ENCODE data around the gene CDH24. TPM values are rescaled to one million over a fixed set of nuclear protein-coding genes. Genes with fewer than 3 reads are reported as not detected.

CDH24 gene
- total and polyA plus RNA-seq, 9 of the 15 experiments (the other 6 are each of a cell fraction or from before 2014, with no cell fraction given): 0.04 to 16.2 (median 4.9) TPM

- no peak for TF ChIP-seq MGA (IDR thresholded peaks at IDR 0.05)
- no peak for TF ChIP-seq SIX5 (IDR thresholded peaks at IDR 0.05; ENCODE audit: borderline replicate concordance in 1 of 2, insufficient read depth in 1 of 2, low read depth in 1 of 2, low read length in 2 of 2)
- no peak; the same call in 1 of the 2 replicates for TF ChIP-seq TOE1 (IDR thresholded peaks at IDR 0.05; ENCODE audit: borderline replicate concordance)
- 0 out of 2 replicates have a peak, but pooled peaks have one; percentile 45 for TF ChIP-seq TOE1 (CRISPR knock-in tag; IDR thresholded peaks at IDR 0.05; ENCODE audit: borderline replicate concordance, low read depth)
- TF ChIP-seq GMEB1 (CRISPR knock-in tag; IDR thresholded peaks at IDR 0.05): 0 out of 2 replicates have a peak, but pooled peaks have one; percentile 31
- TF ChIP-seq POU5F1 (IDR thresholded peaks at IDR 0.05; ENCODE audit: borderline replicate concordance, low read depth, low read length, partially characterized antibody): no peak
- TF ChIP-seq ELF2 (CRISPR knock-in tag; IDR thresholded peaks at IDR 0.05): no peak
- 0 out of 4 replicates have a peak, but pooled peaks of 1 of the 2 experiments have one; percentile 12 for TF ChIP-seq RAD21 (CRISPR knock-in tag; conservative IDR thresholded peaks at IDR 0.05 in 1 of 2, IDR thresholded peaks at IDR 0.05 in 1 of 2)
- TF ChIP-seq ZNF174 (CRISPR knock-in tag; IDR thresholded peaks at IDR 0.05): no peak
- peak; percentile 60 to 70 for TF ChIP-seq E2F6 (IDR thresholded peaks at IDR 0.05; ENCODE audit: borderline replicate concordance in 1 of 2, extremely low read depth in 1 of 2, insufficient read depth in 1 of 2, insufficient read length in 1 of 2, low read depth in 1 of 2, low read length in 1 of 2, poor library complexity in 1 of 2, severe bottlenecking in 1 of 2)
- TF ChIP-seq TCF7 (IDR thresholded peaks at IDR 0.05; ENCODE audit: borderline replicate concordance): 0 out of 2 replicates have a peak, but pooled peaks have one; percentile 46
These were observed 37.4 kb upstream of the CDH24 start, which contains the start of gene ACIN1 (continued) for GRCh38 chr14:23094666-23095195.
